SU-DHL-6 (cell line): ENCODE measurements around the gene UTS2R.

ENCODE experiments used
- CTCF ChIP-seq: fragments of 200-600 bp; sonication (generic); IDR thresholded peaks from one replicate; pipeline ENCODE4 v1.5.1; 2017; ENCODE audit warnings: antibody characterized with exemption, mild to moderate bottlenecking, low read length, moderate library complexity; ENCODE audit not compliant: insufficient read depth, poor library complexity, severe bottlenecking
- EZH2phosphoT487 ChIP-seq: fragments of 200-600 bp; sonication (generic), shearing (Covaris generic); conservative IDR thresholded peaks from 2 replicates; pipeline ENCODE4 v1.6.1; 2018; ENCODE audit warnings: mild to moderate bottlenecking, antibody characterized with exemption, low read length, moderate library complexity, mixed read lengths

- TF ChIP-seq CTCF, result no peak
- no peak for TF ChIP-seq EZH2phosphoT487
Observed at GRCh38 chr17:82375359-82376041, 3.9 kb downstream of the UTS2R start.
